Right forelimb (tissue), 1 donor: ENCODE measurements around the gene STUB1.

ENCODE experiments used
- DNase-seq: peaks from one replicate; pipeline ENCODE4 v3.0.0-alpha.2; 2018

STUB1 gene

GRCh38 chr16:679814-680624 is at the start of gene STUB1:
Gene STUB1, plus strand, starts transcription at chr16:680410. Its CDS starts 116 bp downstream, at chr16:680526.
- peak; percentile 97 for DNase-seq

- DNase-seq: no peak
Observed at GRCh38 chr16:630815-631405, 49.3 kb upstream of the STUB1 start, which contains the start of gene WFIKKN1. Gene WFIKKN1, plus strand, starts transcription at chr16:630985. Its CDS starts 269 bp downstream, at chr16:631254.

- DNase-seq: no peak
Observed at GRCh38 chr16:631808-632358, 48.3 kb upstream of the STUB1 start.

GRCh38 chr16:632486-633335 is 47.5 kb upstream of the STUB1 start:
- no peak for DNase-seq

GRCh38 chr16:633336-634050 is 46.7 kb upstream of the STUB1 start:
- no peak for DNase-seq

GRCh38 chr16:634051-634670 is 46.0 kb upstream of the STUB1 start:
- DNase-seq: no peak

- no peak for DNase-seq
Observed at GRCh38 chr16:634996-635395, 45.2 kb upstream of the STUB1 start.

- DNase-seq: no peak
Observed at GRCh38 chr16:635573-636205, 44.5 kb upstream of the STUB1 start.

- DNase-seq: peak; percentile 98
Observed at GRCh38 chr16:636206-637080, 43.8 kb upstream of the STUB1 start, which contains the start of gene METTL26. Gene METTL26, minus strand, starts transcription at chr16:636305. Its CDS starts 15 bp downstream, at chr16:636290.

GRCh38 chr16:637081-638018 is 42.9 kb upstream of the STUB1 start:
- DNase-seq: peak; percentile 95

GRCh38 chr16:638034-638543 is 42.1 kb upstream of the STUB1 start:
- DNase-seq: no peak

GRCh38 chr16:638836-639235 is 41.4 kb upstream of the STUB1 start:
- DNase-seq: no peak

- no peak for DNase-seq
Observed at GRCh38 chr16:640614-641013, 39.6 kb upstream of the STUB1 start.

- DNase-seq: peak; percentile 80
Observed at GRCh38 chr16:641326-642188, 38.7 kb upstream of the STUB1 start, which contains the start of gene MCRIP2. Gene MCRIP2, plus strand, starts transcription at chr16:641828. Its CDS starts 164 bp downstream, at chr16:641992.

- no peak for DNase-seq
Observed at GRCh38 chr16:642189-643049, 37.8 kb upstream of the STUB1 start.

GRCh38 chr16:643050-643368 is 37.2 kb upstream of the STUB1 start:
- DNase-seq: no peak

GRCh38 chr16:644556-644955 is 35.7 kb upstream of the STUB1 start:
- DNase-seq: no peak
